GM12872 (cell line): ENCODE results near the gene SLC16A12.
A peak's percentile ranks its signal among the peaks of the same experiment; 100 is the strongest.

Experiments
- TF ChIP-seq, protein P1 (sequence below): IDR thresholded peaks from 3 replicates; pipeline ENCODE4 v1.5.1; 2011; ENCODE audit warnings: low read depth, mild to moderate bottlenecking, low read length, moderate library complexity; ENCODE audit not compliant: insufficient read depth

Gene SLC16A12

DNA sequence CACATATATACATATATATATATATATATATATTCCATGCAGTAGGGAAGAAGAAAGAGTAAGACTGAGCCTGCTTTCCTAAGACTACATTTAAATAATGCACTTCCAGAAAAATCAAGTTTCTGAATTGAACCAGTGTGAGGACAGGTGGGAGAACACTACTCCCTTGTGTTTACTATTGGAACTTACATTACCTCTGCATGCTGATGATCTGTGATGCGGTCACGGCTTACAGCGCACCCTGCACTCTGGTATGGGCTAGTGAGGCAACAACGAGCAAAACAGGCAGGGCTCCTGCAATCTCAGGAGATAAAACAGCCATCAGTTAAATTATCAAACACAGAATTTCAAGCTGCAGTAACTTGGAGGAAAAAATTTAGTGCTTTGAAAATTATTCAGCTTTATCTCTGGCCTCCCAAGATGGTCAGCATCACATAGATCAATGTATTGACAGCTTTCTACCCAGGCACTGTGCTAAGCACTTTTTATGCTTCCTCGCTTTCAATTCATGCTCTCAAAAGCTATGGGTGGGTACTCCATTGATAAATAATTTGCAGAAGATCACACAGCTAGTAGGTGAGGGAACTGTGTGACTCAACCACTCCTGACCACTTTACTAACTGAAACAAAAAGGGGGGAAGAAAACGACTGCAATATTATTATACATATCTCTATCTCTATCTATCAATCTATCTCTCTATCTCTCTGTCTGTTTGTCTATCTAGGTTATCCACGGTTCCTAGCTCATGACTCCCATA is 20.5 kb upstream of the SLC16A12 start:
- TF ChIP-seq, protein P1, sequence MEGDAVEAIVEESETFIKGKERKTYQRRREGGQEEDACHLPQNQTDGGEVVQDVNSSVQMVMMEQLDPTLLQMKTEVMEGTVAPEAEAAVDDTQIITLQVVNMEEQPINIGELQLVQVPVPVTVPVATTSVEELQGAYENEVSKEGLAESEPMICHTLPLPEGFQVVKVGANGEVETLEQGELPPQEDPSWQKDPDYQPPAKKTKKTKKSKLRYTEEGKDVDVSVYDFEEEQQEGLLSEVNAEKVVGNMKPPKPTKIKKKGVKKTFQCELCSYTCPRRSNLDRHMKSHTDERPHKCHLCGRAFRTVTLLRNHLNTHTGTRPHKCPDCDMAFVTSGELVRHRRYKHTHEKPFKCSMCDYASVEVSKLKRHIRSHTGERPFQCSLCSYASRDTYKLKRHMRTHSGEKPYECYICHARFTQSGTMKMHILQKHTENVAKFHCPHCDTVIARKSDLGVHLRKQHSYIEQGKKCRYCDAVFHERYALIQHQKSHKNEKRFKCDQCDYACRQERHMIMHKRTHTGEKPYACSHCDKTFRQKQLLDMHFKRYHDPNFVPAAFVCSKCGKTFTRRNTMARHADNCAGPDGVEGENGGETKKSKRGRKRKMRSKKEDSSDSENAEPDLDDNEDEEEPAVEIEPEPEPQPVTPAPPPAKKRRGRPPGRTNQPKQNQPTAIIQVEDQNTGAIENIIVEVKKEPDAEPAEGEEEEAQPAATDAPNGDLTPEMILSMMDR: peak; percentile 12; the same call in 1 of the 3 replicates

DNA sequence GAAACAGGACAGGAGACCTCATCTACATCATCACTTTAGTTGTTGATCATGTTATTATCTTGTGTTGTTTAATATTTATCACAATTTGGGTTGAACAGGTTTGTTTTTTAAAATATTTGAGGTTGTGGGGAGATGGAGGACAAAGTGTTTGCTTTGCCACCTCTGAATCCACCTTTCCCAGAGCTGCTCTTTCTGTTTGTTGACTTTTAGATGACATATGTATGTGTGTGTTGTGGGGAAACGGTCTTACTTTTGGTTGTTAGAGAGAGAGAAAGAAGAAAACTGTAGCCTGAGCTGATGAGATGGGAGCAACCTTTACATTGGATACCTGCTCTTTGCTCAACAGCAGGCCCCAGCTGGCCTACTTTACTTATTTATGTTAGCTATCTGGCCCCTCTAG is 19.0 kb upstream of the SLC16A12 start:
- TF ChIP-seq, protein P1: no peak

DNA sequence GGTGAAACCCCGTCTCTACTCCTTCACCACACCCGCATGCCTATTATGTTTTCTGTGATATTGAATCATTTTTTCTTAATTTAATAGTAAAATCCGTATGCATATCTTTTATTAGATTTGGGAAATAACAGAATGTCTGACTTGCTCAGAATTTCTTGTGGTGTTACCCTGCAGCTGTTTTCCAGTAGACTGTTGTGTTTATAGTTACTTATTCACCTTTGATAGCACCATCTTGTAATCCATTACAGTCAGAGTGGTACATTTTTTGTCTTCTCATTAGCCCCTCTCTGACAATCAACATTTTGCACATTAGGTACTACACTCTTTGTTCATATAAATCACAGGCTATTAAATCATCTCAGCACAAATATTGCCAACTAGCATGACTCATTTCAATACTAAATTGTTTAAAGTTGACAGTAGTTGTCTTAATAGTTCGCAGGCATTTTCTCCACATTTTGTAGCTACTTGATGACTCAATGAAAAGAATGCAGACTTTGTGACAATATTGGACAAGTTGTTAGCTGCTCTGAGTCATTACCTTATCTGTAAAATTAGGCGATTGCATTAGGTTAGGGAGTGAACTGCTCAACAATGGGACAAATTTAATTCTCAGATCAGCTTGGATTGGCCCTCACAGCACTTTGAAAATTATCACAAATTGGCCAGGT is 17.8 kb upstream of the SLC16A12 start:
- TF ChIP-seq, protein P1: no peak

DNA sequence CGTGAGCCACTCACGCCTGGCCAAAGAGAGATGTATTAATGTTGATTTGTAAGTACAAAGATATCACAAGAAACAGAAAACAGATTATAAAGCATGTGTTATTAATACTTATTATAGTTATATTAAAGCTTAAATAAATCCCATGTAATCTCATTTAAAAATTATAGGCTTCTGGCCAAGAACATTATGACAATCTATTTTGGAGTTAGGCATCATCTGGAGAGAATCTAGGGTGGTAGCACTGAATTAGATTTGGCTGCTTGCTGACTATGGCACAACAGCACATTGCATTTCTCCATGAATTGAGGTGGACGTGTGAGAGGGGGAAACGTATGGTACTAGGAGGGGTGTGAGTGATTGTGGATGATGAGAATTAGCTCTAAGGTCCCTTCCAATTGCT is 16.8 kb upstream of the SLC16A12 start:
- TF ChIP-seq, protein P1: no peak

DNA sequence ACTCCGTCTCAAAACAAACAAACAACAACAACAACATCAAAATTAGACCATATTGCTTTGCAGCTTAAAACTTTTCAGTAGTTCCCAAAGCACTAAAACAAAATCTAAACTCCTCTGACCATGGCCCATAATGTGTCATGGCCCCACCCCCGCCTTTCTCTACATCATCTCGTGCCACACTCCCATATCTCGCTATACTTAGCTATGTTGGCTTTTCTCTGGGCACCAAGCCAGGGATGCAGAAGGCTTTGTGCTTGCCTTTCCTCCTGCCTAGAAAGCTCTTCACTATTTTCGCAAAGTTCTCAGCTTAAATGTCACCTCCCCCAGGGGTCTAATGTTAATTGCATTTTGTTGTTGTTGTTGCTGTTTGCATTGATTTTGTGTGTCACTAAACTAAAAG is 15.1 kb upstream of the SLC16A12 start:
- TF ChIP-seq, protein P1: no peak

DNA sequence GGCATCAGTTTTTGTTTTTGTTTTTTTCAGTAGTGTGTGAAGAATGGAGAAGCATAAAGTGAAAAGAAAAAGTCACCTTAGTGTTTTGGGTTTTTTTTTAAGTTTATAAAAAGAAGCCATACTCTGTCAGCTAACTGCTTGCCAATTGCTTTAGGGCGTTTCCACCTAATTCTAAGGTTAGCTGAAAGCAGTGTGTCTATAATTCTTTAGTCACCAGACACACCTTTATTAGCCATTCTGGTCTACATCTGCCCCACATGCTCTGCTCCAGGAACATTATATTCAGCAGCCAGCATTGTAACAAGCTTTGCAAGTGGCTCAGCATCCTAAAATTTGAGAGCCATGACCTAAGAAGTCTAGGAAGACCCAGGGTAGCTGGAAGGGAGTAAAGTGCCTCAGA is 14.1 kb upstream of the SLC16A12 start:
- TF ChIP-seq, protein P1: no peak

DNA sequence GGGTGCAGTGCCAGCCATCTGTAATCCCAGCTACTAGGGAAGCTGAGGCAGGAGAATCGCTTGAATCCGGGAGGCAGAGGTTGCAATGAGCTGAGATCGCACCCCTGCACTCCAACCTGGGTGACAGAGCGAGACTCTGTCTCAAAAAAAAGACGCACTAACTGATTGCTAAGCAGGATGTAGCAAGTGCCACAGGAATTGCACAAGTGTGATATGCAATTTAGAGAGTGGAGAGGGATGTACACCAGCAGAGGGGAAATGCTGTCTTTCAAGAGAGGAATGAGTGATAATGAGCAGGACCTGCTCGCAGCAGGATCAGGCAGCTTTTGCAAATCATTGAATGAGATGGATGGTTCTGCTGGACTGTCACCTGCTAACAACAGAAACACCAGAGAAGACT is 13.3 kb upstream of the SLC16A12 start:
- TF ChIP-seq, protein P1: no peak
